ENCODE results near the gene DSTN. TPM values are rescaled to one million over a fixed set of nuclear protein-coding genes. Genes with fewer than 3 reads are reported as not detected.

DSTN gene
- total and polyA plus RNA-seq, 9 of the 15 experiments (the other 6 are each of a cell fraction or from before 2014, with no cell fraction given), result 25.7 to 88.3 (median 61.0) TPM

DNA sequence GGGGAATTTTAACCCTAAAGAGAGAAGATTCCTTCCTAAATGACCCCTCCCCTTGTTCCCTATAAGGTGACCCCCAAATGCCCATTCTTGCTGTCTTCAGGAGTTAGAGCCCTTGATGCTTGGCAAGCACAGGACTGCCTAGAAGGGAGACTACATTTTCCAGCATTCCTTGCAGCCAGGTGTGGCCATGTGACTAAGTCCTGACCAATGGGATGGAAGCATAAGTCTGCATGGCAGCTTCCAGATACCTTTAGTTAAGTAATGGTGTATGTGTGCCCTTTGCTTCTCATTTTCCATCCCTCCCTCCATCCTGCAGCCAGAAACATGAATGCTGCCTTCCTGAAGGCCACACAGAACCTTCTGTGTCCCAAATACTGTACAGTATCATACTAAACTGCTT, 44.2 kb upstream of the DSTN start (continued):
- no peak for TF ChIP-seq FOS (IDR thresholded peaks at IDR 0.05; ENCODE audit: extremely low read depth, insufficient read length)
- TF ChIP-seq ZNF384 (IDR thresholded peaks at IDR 0.05; ENCODE audit: low read depth, low read length), result no peak
- TF ChIP-seq ZSCAN32 (CRISPR knock-in tag; IDR thresholded peaks at IDR 0.05), result no peak
- no peak for TF ChIP-seq FIP1L1 (IDR thresholded peaks at IDR 0.05; ENCODE audit: low read depth, low read length, poor library complexity, severe bottlenecking)
- TF ChIP-seq, protein P1, sequence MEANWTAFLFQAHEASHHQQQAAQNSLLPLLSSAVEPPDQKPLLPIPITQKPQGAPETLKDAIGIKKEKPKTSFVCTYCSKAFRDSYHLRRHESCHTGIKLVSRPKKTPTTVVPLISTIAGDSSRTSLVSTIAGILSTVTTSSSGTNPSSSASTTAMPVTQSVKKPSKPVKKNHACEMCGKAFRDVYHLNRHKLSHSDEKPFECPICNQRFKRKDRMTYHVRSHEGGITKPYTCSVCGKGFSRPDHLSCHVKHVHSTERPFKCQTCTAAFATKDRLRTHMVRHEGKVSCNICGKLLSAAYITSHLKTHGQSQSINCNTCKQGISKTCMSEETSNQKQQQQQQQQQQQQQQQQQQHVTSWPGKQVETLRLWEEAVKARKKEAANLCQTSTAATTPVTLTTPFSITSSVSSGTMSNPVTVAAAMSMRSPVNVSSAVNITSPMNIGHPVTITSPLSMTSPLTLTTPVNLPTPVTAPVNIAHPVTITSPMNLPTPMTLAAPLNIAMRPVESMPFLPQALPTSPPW (CRISPR knock-in tag; IDR thresholded peaks at IDR 0.05), result no peak
- no peak for TF ChIP-seq GABPB2 (CRISPR knock-in tag; conservative IDR thresholded peaks at IDR 0.05)
- no peak for TF ChIP-seq TEAD4 (IDR thresholded peaks at IDR 0.05; ENCODE audit: low read length)
- TF ChIP-seq TEAD4 (CRISPR knock-in tag; IDR thresholded peaks at IDR 0.05; ENCODE audit: borderline replicate concordance), result no peak
- TF ChIP-seq TCFL5 (CRISPR knock-in tag; conservative IDR thresholded peaks at IDR 0.05), result no peak
- TF ChIP-seq FOXJ3 (CRISPR knock-in tag; IDR thresholded peaks at IDR 0.05), result no peak
- no peak for TF ChIP-seq PHF20 (IDR thresholded peaks at IDR 0.05; ENCODE audit: partially characterized antibody)
- TF ChIP-seq, protein P2, sequence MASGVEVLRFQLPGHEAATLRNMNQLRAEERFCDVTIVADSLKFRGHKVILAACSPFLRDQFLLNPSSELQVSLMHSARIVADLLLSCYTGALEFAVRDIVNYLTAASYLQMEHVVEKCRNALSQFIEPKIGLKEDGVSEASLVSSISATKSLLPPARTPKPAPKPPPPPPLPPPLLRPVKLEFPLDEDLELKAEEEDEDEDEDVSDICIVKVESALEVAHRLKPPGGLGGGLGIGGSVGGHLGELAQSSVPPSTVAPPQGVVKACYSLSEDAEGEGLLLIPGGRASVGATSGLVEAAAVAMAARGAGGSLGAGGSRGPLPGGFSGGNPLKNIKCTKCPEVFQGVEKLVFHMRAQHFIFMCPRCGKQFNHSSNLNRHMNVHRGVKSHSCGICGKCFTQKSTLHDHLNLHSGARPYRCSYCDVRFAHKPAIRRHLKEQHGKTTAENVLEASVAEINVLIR (CRISPR knock-in tag; IDR thresholded peaks at IDR 0.05), result no peak
- TF ChIP-seq CBFB (CRISPR knock-in tag; IDR thresholded peaks at IDR 0.05), result no peak
- no peak for TF ChIP-seq POLR2G (IDR thresholded peaks at IDR 0.05; ENCODE audit: low read depth, low read length)
- TF ChIP-seq HCFC1 (IDR thresholded peaks at IDR 0.05; ENCODE audit: low read depth, low read length), result peak; percentile 78
- no peak for TF ChIP-seq MYNN (IDR thresholded peaks at IDR 0.05)
- TF ChIP-seq MYNN (CRISPR knock-in tag; IDR thresholded peaks at IDR 0.05), result no peak
- TF ChIP-seq WHSC1 (IDR thresholded peaks at IDR 0.05; ENCODE audit: low read length), result no peak
- TF ChIP-seq LARP7 (IDR thresholded peaks at IDR 0.05), result no peak
- TF ChIP-seq CTCFL (IDR thresholded peaks at IDR 0.05; ENCODE audit: borderline replicate concordance, insufficient read depth, low read depth, low read length, poor library complexity, severe bottlenecking), result no peak
- no peak for TF ChIP-seq CBFA2T3 (IDR thresholded peaks at IDR 0.05)
- TF ChIP-seq, protein P3, sequence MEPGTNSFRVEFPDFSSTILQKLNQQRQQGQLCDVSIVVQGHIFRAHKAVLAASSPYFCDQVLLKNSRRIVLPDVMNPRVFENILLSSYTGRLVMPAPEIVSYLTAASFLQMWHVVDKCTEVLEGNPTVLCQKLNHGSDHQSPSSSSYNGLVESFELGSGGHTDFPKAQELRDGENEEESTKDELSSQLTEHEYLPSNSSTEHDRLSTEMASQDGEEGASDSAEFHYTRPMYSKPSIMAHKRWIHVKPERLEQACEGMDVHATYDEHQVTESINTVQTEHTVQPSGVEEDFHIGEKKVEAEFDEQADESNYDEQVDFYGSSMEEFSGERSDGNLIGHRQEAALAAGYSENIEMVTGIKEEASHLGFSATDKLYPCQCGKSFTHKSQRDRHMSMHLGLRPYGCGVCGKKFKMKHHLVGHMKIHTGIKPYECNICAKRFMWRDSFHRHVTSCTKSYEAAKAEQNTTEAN (CRISPR knock-in tag; IDR thresholded peaks at IDR 0.05), result no peak
- TF ChIP-seq MAFF (IDR thresholded peaks at IDR 0.05; ENCODE audit: low read length), result no peak
- TF ChIP-seq CBFA2T2 (conservative IDR thresholded peaks at IDR 0.05), result 0 out of 2 replicates have a peak, but pooled peaks have one; percentile 13
- TF ChIP-seq SETDB1 (IDR thresholded peaks at IDR 0.05; ENCODE audit: low read length), result no peak
- no peak for TF ChIP-seq TOE1 (IDR thresholded peaks at IDR 0.05; ENCODE audit: borderline replicate concordance)
- no peak for TF ChIP-seq TOE1 (CRISPR knock-in tag; IDR thresholded peaks at IDR 0.05; ENCODE audit: borderline replicate concordance, low read depth)
